WTC11 (cell line): ENCODE data around the gene MFAP1. TPM values are rescaled to one million over a fixed set of nuclear protein-coding genes. Genes with fewer than 3 reads are reported as not detected.
A peak's percentile ranks its signal among the peaks of the same experiment; 100 is the strongest.

Source experiments
- ATAC-seq: fragments of 200-7000 bp; cut with Tn5 transposase; 2 replicates; pipeline ENCODE4 v1.10.0; 2021; ENCODE audit warnings: mild to moderate bottlenecking, moderate library complexity
- CTCF ChIA-PET: fragments of 300-600 bp; sonication (Branson Sonifier 250); formaldehyde crosslinking; loops from one replicate; lab custom pipeline; 2021; ENCODE audit warnings: antibody characterized with exemption; lab: Charles Lee
- POLR2A ChIA-PET: fragments of 350-600 bp; sonication (Branson Sonifier 250); formaldehyde crosslinking; loops from one replicate; lab custom pipeline; 2021; ENCODE audit warnings: antibody characterized with exemption; lab: Charles Lee
- DNase-seq: peaks from one replicate; pipeline ENCODE4 v3.0.0; 2021; ENCODE audit warnings: low spot score
- H3K27ac Mint-ChIP-seq: 2 replicates; pipeline ENCODE4 v1.8.0; 2021; ENCODE audit warnings: mixed read lengths
- H3K27me3 Mint-ChIP-seq: 2 replicates; pipeline ENCODE4 v1.8.0; 2021; ENCODE audit warnings: low read depth, mild to moderate bottlenecking, moderate library complexity, mixed read lengths
- H3K36me3 Mint-ChIP-seq: 2 replicates; pipeline ENCODE4 v1.8.0; 2021; ENCODE audit warnings: mixed read lengths
- H3K4me1 Mint-ChIP-seq: 2 replicates; pipeline ENCODE4 v1.8.0; 2022; ENCODE audit warnings: mixed read lengths
- H3K4me3 Mint-ChIP-seq: 2 replicates; pipeline ENCODE4 v1.8.0; 2021; ENCODE audit warnings: mild to moderate bottlenecking, moderate library complexity, mixed read lengths
- H3K9me3 Mint-ChIP-seq: 2 replicates; pipeline ENCODE4 v1.8.0; 2021; ENCODE audit warnings: mixed read lengths
- ATF3 ChIP-seq: sonication (generic); formaldehyde crosslinking; conservative IDR thresholded peaks from 2 replicates; pipeline ENCODE4 v1.8.1; 2022; ENCODE audit warnings: mild to moderate bottlenecking, missing genetic modification reagents
- ATF6 ChIP-seq: sonication (generic); formaldehyde crosslinking; IDR thresholded peaks from 2 replicates; pipeline ENCODE4 v1.8.1; 2023; ENCODE audit warnings: mild to moderate bottlenecking, missing genetic modification reagents
- CBFB ChIP-seq: sonication (generic); formaldehyde crosslinking; IDR thresholded peaks from 2 replicates; pipeline ENCODE4 v1.8.1; 2022; ENCODE audit warnings: mild to moderate bottlenecking, low read depth, missing genetic modification reagents
- FOXP4 ChIP-seq: sonication (generic); formaldehyde crosslinking; IDR thresholded peaks from 2 replicates; pipeline ENCODE4 v1.8.0; 2022; ENCODE audit warnings: mild to moderate bottlenecking, missing genetic modification reagents
- PRRX2 ChIP-seq: fragments of 250-450 bp; sonication (Bioruptor Pico); IDR thresholded peaks from 2 replicates; pipeline ENCODE4 v1.8.0; 2021; ENCODE audit warnings: mild to moderate bottlenecking
- ZBTB21 ChIP-seq: sonication (generic); formaldehyde crosslinking; IDR thresholded peaks from 2 replicates; pipeline ENCODE4 v1.8.1; 2023; ENCODE audit warnings: mild to moderate bottlenecking, missing genetic modification reagents, borderline replicate concordance
- ZNF138 ChIP-seq: sonication (generic); formaldehyde crosslinking; conservative IDR thresholded peaks from 2 replicates; pipeline ENCODE4 v1.8.1; 2022; ENCODE audit warnings: mild to moderate bottlenecking, moderate library complexity, missing genetic modification reagents
- total RNA-seq: library from RNA; stranded (reverse); gene quantifications from 3 replicates; pipeline ENCODE4 v1.2.3, GENCODE V29; 2021
- TF ChIP-seq, protein P1 (sequence below): sonication (generic); formaldehyde crosslinking; conservative IDR thresholded peaks from 2 replicates; pipeline ENCODE4 v1.8.1; 2023; ENCODE audit warnings: mild to moderate bottlenecking, low read depth, missing genetic modification reagents, moderate library complexity
- TF ChIP-seq, protein P2 (sequence below): sonication (generic); formaldehyde crosslinking; IDR thresholded peaks from 2 replicates; pipeline ENCODE4 v1.8.0; 2023; ENCODE audit warnings: mild to moderate bottlenecking, missing genetic modification reagents
- TF ChIP-seq, protein P3 (sequence below): fragments of 200-600 bp; IDR thresholded peaks from 2 replicates; pipeline ENCODE4 v1.8.0; 2022; ENCODE audit warnings: antibody characterized with exemption

The MFAP1 gene
- total RNA-seq, 1 experiment from 2014 or later = 32.4 TPM

DNA sequence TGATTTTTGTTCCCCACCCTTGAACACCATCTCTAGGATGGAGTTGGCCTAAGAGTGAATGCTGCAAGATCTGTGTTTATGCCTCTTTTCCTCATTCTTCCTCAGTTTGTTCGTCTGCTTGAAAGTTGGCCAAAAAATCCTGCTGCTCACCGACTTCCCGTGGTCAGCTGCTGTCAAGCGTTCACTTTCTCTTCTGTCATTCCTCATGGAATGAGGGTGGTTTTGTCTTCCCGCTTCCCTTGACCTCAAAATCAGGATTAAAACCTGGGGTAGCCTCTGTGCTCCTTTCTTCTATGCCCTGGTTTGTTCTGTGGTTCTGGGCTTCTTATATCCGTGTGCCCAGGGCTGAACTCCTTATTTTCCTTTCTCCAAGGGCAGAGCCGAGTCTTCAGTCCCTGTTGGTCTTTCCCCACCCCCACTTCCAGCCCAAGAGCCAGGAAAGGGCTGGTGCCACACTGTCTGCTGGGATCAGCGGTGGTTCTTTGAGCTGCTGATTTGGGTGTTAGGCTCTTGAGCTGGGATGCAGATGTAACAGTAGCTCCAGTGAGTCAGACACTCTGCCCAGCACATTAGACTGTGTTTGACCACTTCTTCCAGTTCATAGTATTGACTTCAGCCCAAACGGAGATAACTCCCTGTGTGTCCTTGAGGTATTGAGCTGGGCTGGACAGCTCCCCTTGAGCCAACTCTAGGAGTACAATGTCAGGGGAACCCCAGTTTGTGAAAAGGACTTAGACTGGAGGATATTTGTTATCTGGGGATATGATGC, 30.0 kb downstream of the MFAP1 start (continued):
- TF ChIP-seq ZNF138 (CRISPR knock-in tag) = no peak
- no peak for TF ChIP-seq FOXP4 (CRISPR knock-in tag)
- TF ChIP-seq, protein P1, sequence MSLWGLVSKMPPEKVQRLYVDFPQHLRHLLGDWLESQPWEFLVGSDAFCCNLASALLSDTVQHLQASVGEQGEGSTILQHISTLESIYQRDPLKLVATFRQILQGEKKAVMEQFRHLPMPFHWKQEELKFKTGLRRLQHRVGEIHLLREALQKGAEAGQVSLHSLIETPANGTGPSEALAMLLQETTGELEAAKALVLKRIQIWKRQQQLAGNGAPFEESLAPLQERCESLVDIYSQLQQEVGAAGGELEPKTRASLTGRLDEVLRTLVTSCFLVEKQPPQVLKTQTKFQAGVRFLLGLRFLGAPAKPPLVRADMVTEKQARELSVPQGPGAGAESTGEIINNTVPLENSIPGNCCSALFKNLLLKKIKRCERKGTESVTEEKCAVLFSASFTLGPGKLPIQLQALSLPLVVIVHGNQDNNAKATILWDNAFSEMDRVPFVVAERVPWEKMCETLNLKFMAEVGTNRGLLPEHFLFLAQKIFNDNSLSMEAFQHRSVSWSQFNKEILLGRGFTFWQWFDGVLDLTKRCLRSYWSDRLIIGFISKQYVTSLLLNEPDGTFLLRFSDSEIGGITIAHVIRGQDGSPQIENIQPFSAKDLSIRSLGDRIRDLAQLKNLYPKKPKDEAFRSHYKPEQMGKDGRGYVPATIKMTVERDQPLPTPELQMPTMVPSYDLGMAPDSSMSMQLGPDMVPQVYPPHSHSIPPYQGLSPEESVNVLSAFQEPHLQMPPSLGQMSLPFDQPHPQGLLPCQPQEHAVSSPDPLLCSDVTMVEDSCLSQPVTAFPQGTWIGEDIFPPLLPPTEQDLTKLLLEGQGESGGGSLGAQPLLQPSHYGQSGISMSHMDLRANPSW (CRISPR knock-in tag) = no peak
- no peak for TF ChIP-seq ATF6
- no peak for TF ChIP-seq CBFB
- TF ChIP-seq, protein P2, sequence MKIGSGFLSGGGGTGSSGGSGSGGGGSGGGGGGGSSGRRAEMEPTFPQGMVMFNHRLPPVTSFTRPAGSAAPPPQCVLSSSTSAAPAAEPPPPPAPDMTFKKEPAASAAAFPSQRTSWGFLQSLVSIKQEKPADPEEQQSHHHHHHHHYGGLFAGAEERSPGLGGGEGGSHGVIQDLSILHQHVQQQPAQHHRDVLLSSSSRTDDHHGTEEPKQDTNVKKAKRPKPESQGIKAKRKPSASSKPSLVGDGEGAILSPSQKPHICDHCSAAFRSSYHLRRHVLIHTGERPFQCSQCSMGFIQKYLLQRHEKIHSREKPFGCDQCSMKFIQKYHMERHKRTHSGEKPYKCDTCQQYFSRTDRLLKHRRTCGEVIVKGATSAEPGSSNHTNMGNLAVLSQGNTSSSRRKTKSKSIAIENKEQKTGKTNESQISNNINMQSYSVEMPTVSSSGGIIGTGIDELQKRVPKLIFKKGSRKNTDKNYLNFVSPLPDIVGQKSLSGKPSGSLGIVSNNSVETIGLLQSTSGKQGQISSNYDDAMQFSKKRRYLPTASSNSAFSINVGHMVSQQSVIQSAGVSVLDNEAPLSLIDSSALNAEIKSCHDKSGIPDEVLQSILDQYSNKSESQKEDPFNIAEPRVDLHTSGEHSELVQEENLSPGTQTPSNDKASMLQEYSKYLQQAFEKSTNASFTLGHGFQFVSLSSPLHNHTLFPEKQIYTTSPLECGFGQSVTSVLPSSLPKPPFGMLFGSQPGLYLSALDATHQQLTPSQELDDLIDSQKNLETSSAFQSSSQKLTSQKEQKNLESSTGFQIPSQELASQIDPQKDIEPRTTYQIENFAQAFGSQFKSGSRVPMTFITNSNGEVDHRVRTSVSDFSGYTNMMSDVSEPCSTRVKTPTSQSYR (CRISPR knock-in tag) = no peak
- TF ChIP-seq, protein P3, sequence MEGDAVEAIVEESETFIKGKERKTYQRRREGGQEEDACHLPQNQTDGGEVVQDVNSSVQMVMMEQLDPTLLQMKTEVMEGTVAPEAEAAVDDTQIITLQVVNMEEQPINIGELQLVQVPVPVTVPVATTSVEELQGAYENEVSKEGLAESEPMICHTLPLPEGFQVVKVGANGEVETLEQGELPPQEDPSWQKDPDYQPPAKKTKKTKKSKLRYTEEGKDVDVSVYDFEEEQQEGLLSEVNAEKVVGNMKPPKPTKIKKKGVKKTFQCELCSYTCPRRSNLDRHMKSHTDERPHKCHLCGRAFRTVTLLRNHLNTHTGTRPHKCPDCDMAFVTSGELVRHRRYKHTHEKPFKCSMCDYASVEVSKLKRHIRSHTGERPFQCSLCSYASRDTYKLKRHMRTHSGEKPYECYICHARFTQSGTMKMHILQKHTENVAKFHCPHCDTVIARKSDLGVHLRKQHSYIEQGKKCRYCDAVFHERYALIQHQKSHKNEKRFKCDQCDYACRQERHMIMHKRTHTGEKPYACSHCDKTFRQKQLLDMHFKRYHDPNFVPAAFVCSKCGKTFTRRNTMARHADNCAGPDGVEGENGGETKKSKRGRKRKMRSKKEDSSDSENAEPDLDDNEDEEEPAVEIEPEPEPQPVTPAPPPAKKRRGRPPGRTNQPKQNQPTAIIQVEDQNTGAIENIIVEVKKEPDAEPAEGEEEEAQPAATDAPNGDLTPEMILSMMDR = no peak
- no peak for TF ChIP-seq ATF3 (CRISPR knock-in tag)
- no peak for TF ChIP-seq ZBTB21 (CRISPR knock-in tag)
- TF ChIP-seq, all 79 proteins: peak for 0

DNA sequence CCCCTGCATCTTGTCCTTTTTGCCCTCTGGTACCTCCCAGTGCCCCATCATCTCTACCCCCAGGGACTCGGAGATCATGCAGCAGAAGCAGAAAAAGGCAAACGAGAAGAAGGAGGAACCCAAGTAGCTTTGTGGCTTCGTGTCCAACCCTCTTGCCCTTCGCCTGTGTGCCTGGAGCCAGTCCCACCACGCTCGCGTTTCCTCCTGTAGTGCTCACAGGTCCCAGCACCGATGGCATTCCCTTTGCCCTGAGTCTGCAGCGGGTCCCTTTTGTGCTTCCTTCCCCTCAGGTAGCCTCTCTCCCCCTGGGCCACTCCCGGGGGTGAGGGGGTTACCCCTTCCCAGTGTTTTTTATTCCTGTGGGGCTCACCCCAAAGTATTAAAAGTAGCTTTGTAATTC, 30.8 kb downstream of the MFAP1 start:
- ChIA-PET POLR2A (interaction anchor here (1.2 to 1.5 kb wide), 2 partner anchors 17 kb away, joined by 6 read pairs; partner anchors contain the start of gene ELL3), CTCF (interaction anchor here (11.1 kb wide), 1 partner anchor 18 kb away, joined by 75 read pairs; the partner anchor contains the start of gene ELL3)
- H3K27me3 Mint-ChIP-seq = no peaks in the 10 kb centered on the region
- TF ChIP-seq PRRX2 (CRISPR knock-in tag) = no peak
- peaks cover 46% of the 10 kb centered on the region for H3K4me1 Mint-ChIP-seq
- ATAC-seq (no peak), DNase-seq (no peak)
- peak overlapping the region; percentile 60 for H3K27ac Mint-ChIP-seq
- H3K9me3 Mint-ChIP-seq = no peaks in the 10 kb centered on the region
- peaks cover 43% of the 10 kb centered on the region for H3K36me3 Mint-ChIP-seq
- peak overlapping the region; percentile 97 for H3K4me3 Mint-ChIP-seq
